Astrocyte (in vitro differentiated cells and primary cell): Measurements from ENCODE around the gene MTFR2. TPM values are rescaled to one million over a fixed set of nuclear protein-coding genes. Genes with fewer than 3 reads are reported as not detected.

Experiments
- DNase-seq: peaks from one replicate; pipeline ENCODE4 v3.0.0-alpha.2; 2010; ENCODE audit warnings: low read depth
- FAIRE-seq: peaks from 2 replicates; lab custom pipeline; 2011; peaks lifted over from hg19 to GRCh38; lab: Jason Lieb, UNC
- H2AFZ ChIP-seq: 2 replicates; pipeline ENCODE4 v1.6.0; 2012; ENCODE audit warnings: low read depth, low read length, inconsistent platforms
- H3K27ac ChIP-seq: 2 replicates; pipeline ENCODE4 v1.5.1; 2011; ENCODE audit warnings: low read depth, low read length, inconsistent platforms
- H3K27me3 ChIP-seq: 2 replicates; pipeline ENCODE4 v1.6.0; 2011; ENCODE audit warnings: low read length, inconsistent platforms; ENCODE audit not compliant: insufficient read depth
- H3K36me3 ChIP-seq: 2 replicates; pipeline ENCODE4 v1.5.1; 2011; ENCODE audit warnings: low read length, inconsistent platforms; ENCODE audit not compliant: insufficient read depth
- H3K4me1 ChIP-seq: 2 replicates; pipeline ENCODE4 v1.5.1; 2011; ENCODE audit warnings: low read length, inconsistent platforms; ENCODE audit not compliant: insufficient read depth
- H3K4me2 ChIP-seq: 2 replicates; pipeline ENCODE4 v1.6.0; 2012; ENCODE audit warnings: low read length, inconsistent platforms
- H3K4me3 ChIP-seq: 2 replicates; pipeline ENCODE4 v1.5.1; 2011; ENCODE audit warnings: low read depth, mild to moderate bottlenecking, low read length, inconsistent platforms; ENCODE audit not compliant: insufficient read depth
- H3K79me2 ChIP-seq: 2 replicates; pipeline ENCODE4 v1.6.0; 2012; ENCODE audit warnings: mild to moderate bottlenecking, low read length, inconsistent platforms; ENCODE audit not compliant: insufficient read depth
- H3K9ac ChIP-seq: 2 replicates; pipeline ENCODE4 v1.6.0; 2012; ENCODE audit warnings: mild to moderate bottlenecking, low read length, inconsistent platforms
- H3K9me3 ChIP-seq: 2 replicates; pipeline ENCODE4 v1.5.1; 2012; ENCODE audit warnings: low read depth, mild to moderate bottlenecking, low read length, inconsistent platforms; ENCODE audit not compliant: insufficient read depth
- H4K20me1 ChIP-seq: 2 replicates; pipeline ENCODE4 v1.6.0; 2012; ENCODE audit warnings: low read length, inconsistent platforms; ENCODE audit not compliant: insufficient read depth
- H3K27ac Mint-ChIP-seq: one replicate; pipeline ENCODE4 v1.8.0; 2021; ENCODE audit warnings: mild to moderate bottlenecking, mixed read lengths; ENCODE audit not compliant: unreplicated experiment
- H3K27me3 Mint-ChIP-seq: one replicate; pipeline ENCODE4 v1.8.0; 2021; ENCODE audit warnings: low read depth, mixed read lengths; ENCODE audit not compliant: unreplicated experiment
- H3K36me3 Mint-ChIP-seq: one replicate; pipeline ENCODE4 v1.8.0; 2021; ENCODE audit warnings: low read depth, mixed read lengths; ENCODE audit not compliant: unreplicated experiment
- H3K4me1 Mint-ChIP-seq: one replicate; pipeline ENCODE4 v1.8.0; 2021; ENCODE audit warnings: low read depth, mixed read lengths; ENCODE audit not compliant: unreplicated experiment
- H3K4me3 Mint-ChIP-seq: one replicate; pipeline ENCODE4 v1.8.0; 2021; ENCODE audit warnings: mild to moderate bottlenecking, moderate library complexity, mixed read lengths; ENCODE audit not compliant: unreplicated experiment
- H3K9me3 Mint-ChIP-seq: one replicate; pipeline ENCODE4 v1.8.0; 2021; ENCODE audit warnings: mild to moderate bottlenecking, mixed read lengths; ENCODE audit not compliant: unreplicated experiment
- EZH2 ChIP-seq: IDR thresholded peaks from 2 replicates; pipeline ENCODE4 v1.6.1; 2012; ENCODE audit warnings: mild to moderate bottlenecking, low read length, inconsistent platforms; ENCODE audit not compliant: insufficient read depth
- total RNA-seq: library from RNA; stranded (reverse); gene quantifications from 2 replicates; pipeline ENCODE4 v1.2.1, GENCODE V29; 2021
- TF ChIP-seq, protein P1 (sequence below): IDR thresholded peaks from 2 replicates; pipeline ENCODE4 v1.5.1; 2011; ENCODE audit warnings: low read depth, mild to moderate bottlenecking, inconsistent platforms, low read length, moderate library complexity; ENCODE audit not compliant: insufficient read depth

MTFR2 gene
- total RNA-seq, 1 donor from 2014 or later: 1.8 TPM

DNA sequence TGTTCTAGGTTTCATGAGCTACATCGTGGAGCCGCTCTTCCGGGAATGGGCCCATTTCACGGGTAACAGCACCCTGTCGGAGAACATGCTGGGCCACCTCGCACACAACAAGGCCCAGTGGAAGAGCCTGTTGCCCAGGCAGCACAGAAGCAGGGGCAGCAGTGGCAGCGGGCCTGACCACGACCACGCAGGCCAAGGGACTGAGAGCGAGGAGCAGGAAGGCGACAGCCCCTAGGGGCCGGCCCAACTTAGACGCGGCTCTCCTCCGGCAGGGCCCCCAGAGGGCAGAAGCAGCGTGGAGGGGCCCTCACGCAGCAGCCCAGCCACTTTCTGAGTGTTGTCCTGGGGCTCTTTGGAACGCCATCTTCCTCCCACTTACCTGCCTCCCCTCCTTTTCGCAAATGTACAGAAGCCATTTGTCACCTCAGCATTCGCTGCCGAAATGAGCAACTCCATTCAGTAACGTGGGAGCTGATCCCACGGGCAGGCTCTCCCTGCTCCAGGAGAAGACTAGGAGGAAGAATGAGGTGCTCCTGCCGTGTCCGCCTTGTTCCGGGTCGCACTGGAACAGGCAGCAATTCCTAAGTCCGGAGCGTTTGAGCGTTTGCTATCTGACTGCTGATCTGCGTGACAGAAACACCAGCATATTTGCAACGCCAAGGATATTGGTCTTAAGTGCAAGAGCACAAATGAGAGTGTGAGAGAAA, 58.4 kb downstream of the MTFR2 start:
- Histone ChIP-seq H3K4me1 (no peaks in the 10 kb centered on the region), H3K9ac (no peak overlapping the region), H3K27ac (no peak overlapping the region), H3K79me2 (no peaks in the 10 kb centered on the region), H3K36me3 (no peaks in the 10 kb centered on the region), H3K4me3 (no peak overlapping the region), H4K20me1 (no peaks in the 10 kb centered on the region), H3K27me3 (no peaks in the 10 kb centered on the region), H2AFZ (no peak overlapping the region), H3K9me3 (no peaks in the 10 kb centered on the region), H3K4me2 (no peak overlapping the region)
- H3K27ac Mint-ChIP-seq: no peak overlapping the region
- TF ChIP-seq EZH2: no peak
- TF ChIP-seq, protein P1, sequence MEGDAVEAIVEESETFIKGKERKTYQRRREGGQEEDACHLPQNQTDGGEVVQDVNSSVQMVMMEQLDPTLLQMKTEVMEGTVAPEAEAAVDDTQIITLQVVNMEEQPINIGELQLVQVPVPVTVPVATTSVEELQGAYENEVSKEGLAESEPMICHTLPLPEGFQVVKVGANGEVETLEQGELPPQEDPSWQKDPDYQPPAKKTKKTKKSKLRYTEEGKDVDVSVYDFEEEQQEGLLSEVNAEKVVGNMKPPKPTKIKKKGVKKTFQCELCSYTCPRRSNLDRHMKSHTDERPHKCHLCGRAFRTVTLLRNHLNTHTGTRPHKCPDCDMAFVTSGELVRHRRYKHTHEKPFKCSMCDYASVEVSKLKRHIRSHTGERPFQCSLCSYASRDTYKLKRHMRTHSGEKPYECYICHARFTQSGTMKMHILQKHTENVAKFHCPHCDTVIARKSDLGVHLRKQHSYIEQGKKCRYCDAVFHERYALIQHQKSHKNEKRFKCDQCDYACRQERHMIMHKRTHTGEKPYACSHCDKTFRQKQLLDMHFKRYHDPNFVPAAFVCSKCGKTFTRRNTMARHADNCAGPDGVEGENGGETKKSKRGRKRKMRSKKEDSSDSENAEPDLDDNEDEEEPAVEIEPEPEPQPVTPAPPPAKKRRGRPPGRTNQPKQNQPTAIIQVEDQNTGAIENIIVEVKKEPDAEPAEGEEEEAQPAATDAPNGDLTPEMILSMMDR: no peak
- FAIRE-seq (no peak), DNase-seq (no peak)
- no peaks in the 10 kb centered on the region for H3K36me3 Mint-ChIP-seq
- H3K9me3 Mint-ChIP-seq: no peaks in the 10 kb centered on the region
- H3K4me3 Mint-ChIP-seq: no peak overlapping the region
- H3K27me3 Mint-ChIP-seq: no peaks in the 10 kb centered on the region
- no peaks in the 10 kb centered on the region for H3K4me1 Mint-ChIP-seq

DNA sequence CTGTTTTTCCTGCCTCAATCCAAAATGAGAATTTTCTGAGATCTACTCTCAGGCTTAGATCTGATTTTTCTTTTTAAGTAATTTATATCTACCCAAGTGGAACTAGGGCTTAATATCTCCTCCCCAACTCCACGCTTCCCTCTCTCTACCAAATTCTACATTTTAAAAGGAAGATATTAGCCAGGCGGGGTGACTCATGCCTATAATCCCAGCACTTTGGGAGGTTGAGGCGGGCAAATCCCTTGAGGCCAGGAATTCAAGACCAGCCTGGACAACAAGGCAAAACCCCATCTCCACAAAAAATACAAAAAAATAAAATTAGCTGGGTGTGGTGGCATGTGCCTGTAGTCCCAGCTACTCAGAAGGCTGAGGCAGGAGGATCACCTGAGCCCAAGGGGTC, 61.0 kb downstream of the MTFR2 start:
- H3K4me2 ChIP-seq: no peak overlapping the region
- TF ChIP-seq EZH2: no peak
- TF ChIP-seq, protein P1: no peak
- no peaks in the 10 kb centered on the region for H3K4me1 ChIP-seq
- Mint-ChIP-seq H3K27me3 (peaks cover 3% of the 10 kb centered on the region), H3K27ac (no peak overlapping the region), H3K4me1 (no peaks in the 10 kb centered on the region), H3K36me3 (no peaks in the 10 kb centered on the region), H3K4me3 (no peak overlapping the region), H3K9me3 (no peaks in the 10 kb centered on the region)
- H3K27me3 ChIP-seq: no peaks in the 10 kb centered on the region
- H3K79me2 ChIP-seq: no peaks in the 10 kb centered on the region
- DNase-seq (no peak), FAIRE-seq (no peak)
- H2AFZ ChIP-seq: no peak overlapping the region
- H3K4me3 ChIP-seq: no peak overlapping the region
- no peak overlapping the region for H3K27ac ChIP-seq
- H4K20me1 ChIP-seq: no peaks in the 10 kb centered on the region
- no peaks in the 10 kb centered on the region for H3K9me3 ChIP-seq
- no peaks in the 10 kb centered on the region for H3K36me3 ChIP-seq
- no peak overlapping the region for H3K9ac ChIP-seq

DNA sequence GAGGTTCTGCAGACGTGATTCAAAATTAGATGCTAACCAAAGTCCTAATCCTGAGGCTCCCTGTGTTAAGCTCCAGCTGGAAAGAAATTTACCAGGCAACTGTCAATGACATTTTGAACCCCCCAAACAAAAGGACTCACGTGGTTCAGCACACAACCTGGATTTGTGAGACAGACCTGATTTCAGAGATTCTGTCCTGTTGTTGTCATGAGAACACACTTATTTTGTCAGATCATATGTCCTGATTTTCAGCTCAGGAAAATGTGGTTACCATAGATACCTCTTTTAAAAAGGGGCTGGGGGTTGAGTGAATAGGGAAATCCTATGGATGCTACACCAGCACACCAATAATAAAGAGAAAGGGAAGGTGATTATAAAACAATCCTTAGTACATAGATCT, 61.6 kb downstream of the MTFR2 start:
- Histone ChIP-seq H3K27ac (no peak overlapping the region), H4K20me1 (no peaks in the 10 kb centered on the region), H3K4me1 (no peaks in the 10 kb centered on the region), H3K4me3 (no peak overlapping the region), H3K79me2 (no peaks in the 10 kb centered on the region), H3K27me3 (no peaks in the 10 kb centered on the region), H3K9me3 (no peaks in the 10 kb centered on the region), H2AFZ (no peak overlapping the region), H3K36me3 (no peaks in the 10 kb centered on the region), H3K4me2 (no peak overlapping the region), H3K9ac (no peak overlapping the region)
- DNase-seq (no peak), FAIRE-seq (no peak)
- no peaks in the 10 kb centered on the region for H3K9me3 Mint-ChIP-seq
- H3K27ac Mint-ChIP-seq: no peak overlapping the region
- no peaks in the 10 kb centered on the region for H3K36me3 Mint-ChIP-seq
- H3K4me1 Mint-ChIP-seq: no peaks in the 10 kb centered on the region
- TF ChIP-seq EZH2: no peak
- TF ChIP-seq, protein P1: no peak
- H3K27me3 Mint-ChIP-seq: peaks cover 3% of the 10 kb centered on the region
- H3K4me3 Mint-ChIP-seq: no peak overlapping the region
